Thyroid gland (tissue), 4 donors: ENCODE data around the gene C17orf107. TPM values are rescaled to one million over a fixed set of nuclear protein-coding genes. Genes with fewer than 3 reads are reported as not detected.
A peak's percentile ranks its signal among the peaks of the same experiment; 100 is the strongest.

ENCODE experiments used
- DNase-seq, 2 donors: peaks; one replicate each; pipeline ENCODE4 v3.0.0-alpha.2; 2019
- H3K27ac ChIP-seq, 3 donors: fragments of 200-600 bp; sonication (generic); 1 replicate in 2 of 3; 2 replicates in 1 of 3; pipeline ENCODE4 v1.5.1; 2016 to 2019; ENCODE audit warnings: mild to moderate bottlenecking in 1 of 3, moderate library complexity in 1 of 3
- H3K27me3 ChIP-seq: fragments of 200-600 bp; sonication (generic); one replicate; pipeline ENCODE4 v1.5.1; 2019
- H3K36me3 ChIP-seq, 2 donors: fragments of 200-600 bp; sonication (generic); one replicate each; pipeline ENCODE4 v1.5.1; 2016 to 2019
- H3K4me1 ChIP-seq, 2 donors: fragments of 200-600 bp; sonication (generic); one replicate each; pipeline ENCODE4 v1.5.1; 2017 to 2019
- H3K4me3 ChIP-seq, 3 donors: fragments of 200-600 bp; sonication (generic); replicated peaks in 1 of 3; 1 replicate in 2 of 3; 2 replicates in 1 of 3; pipeline ENCODE4 v1.5.1; 2016; ENCODE audit warnings: mild to moderate bottlenecking in 1 of 3
- H3K9me3 ChIP-seq: fragments of 200-600 bp; sonication (generic); one replicate; pipeline ENCODE4 v1.5.1; 2017
- POLR2A ChIP-seq, 2 donors: fragments of 450-650 bp; IDR thresholded peaks; one replicate each; pipeline ENCODE4 v1.6.1; 2017; ENCODE audit warnings: antibody characterized with exemption in 2 of 2, mild to moderate bottlenecking in 2 of 2, moderate library complexity in 1 of 2
- WGBS, 2 donors: methylation state at CpG; one replicate each; pipeline ENCODE4 v1.1.5; 2017; 5-methylcytosine and 5-hydroxymethylcytosine counted together
- intact Hi-C: fragments of 100-400 bp; cut with DNase I; formaldehyde crosslinking; loops from one replicate; pipeline ENCODE4 v1.15.1; 2023
- total RNA-seq, 4 donors: library from RNA; depleted of rRNA; stranded (reverse); fragments of >200 nt; gene quantifications; one replicate each; pipeline ENCODE4 v1.2.3, GENCODE V29; 2016
- TF ChIP-seq, protein P1 (sequence below), 6 experiments: fragments of 200-600 bp in 3 of 6; fragments of 450-650 bp in 3 of 6; sonication (generic) in 3 of 6; IDR thresholded peaks; one replicate each; pipeline ENCODE4 v1.5.1; 2016 to 2019; ENCODE audit warnings: antibody characterized with exemption in 6 of 6, mild to moderate bottlenecking in 2 of 6, inconsistent platforms in 1 of 6, moderate library complexity in 1 of 6

Gene C17orf107
- total RNA-seq, 4 donors from 2014 or later = 0.33 to 1.9 (median 1.3) TPM

DNA sequence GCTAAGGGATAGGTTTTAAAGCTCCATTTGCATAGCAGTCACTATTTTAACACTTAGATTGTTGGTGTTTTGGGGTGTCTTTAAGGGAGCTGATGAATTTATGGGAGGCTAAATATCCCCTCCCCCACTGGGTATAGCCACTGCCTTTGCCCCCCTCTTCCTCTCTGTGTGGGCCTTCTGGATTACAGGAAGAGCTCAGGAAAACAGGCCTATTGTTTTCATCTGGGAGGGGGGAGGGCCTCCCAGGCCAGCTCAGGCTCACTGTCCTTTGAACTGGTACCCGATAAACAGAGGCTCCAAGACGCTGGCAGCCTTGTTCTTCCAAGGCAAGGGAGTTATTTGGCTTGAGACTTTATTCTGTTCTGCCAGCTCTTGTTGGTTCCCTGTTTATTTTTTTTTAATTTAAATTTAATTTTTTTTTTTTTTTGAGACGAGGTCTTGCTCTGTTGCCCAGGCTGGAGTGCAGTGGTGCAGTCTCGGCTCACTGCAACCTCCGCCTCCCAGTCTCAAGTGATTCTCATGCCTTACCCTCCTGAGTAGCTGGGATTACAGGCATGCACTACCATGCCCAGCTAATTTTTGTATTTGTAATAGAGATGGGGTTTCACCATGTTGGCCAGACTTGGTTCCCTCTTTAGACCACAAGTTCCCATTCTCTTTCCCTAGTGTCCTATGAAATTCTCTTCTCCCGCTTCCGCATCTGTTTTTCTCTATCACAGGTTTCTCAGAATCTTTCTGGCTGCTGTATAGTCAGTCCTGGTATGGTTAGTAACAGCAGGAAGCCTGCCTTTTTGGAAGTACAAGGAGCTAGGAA, 41.1 kb upstream of the C17orf107 start:
- Histone ChIP-seq H3K4me3 (no peak overlapping the region), H3K9me3 (no peaks in the 10 kb centered on the region), H3K27me3 (no peaks in the 10 kb centered on the region), H3K4me1 (peaks cover 22 to 47% of the 10 kb centered on the region in 2 donors), H3K36me3 (no peaks in the 10 kb centered on the region), H3K27ac (peak overlapping the region in 2 of 3 donors; percentile 56 to 63)
- peak; percentile 40 to 45 for DNase-seq
- TF ChIP-seq POLR2A (IDR thresholded peaks at IDR 0.05) = no peak
- TF ChIP-seq, protein P1, sequence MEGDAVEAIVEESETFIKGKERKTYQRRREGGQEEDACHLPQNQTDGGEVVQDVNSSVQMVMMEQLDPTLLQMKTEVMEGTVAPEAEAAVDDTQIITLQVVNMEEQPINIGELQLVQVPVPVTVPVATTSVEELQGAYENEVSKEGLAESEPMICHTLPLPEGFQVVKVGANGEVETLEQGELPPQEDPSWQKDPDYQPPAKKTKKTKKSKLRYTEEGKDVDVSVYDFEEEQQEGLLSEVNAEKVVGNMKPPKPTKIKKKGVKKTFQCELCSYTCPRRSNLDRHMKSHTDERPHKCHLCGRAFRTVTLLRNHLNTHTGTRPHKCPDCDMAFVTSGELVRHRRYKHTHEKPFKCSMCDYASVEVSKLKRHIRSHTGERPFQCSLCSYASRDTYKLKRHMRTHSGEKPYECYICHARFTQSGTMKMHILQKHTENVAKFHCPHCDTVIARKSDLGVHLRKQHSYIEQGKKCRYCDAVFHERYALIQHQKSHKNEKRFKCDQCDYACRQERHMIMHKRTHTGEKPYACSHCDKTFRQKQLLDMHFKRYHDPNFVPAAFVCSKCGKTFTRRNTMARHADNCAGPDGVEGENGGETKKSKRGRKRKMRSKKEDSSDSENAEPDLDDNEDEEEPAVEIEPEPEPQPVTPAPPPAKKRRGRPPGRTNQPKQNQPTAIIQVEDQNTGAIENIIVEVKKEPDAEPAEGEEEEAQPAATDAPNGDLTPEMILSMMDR (IDR thresholded peaks at IDR 0.05) = no peak
- intact Hi-C loops = no loop called here
- WGBS, 2 donors = 39 to 49% methylated on average over 7 of the region's 7 CpGs

DNA sequence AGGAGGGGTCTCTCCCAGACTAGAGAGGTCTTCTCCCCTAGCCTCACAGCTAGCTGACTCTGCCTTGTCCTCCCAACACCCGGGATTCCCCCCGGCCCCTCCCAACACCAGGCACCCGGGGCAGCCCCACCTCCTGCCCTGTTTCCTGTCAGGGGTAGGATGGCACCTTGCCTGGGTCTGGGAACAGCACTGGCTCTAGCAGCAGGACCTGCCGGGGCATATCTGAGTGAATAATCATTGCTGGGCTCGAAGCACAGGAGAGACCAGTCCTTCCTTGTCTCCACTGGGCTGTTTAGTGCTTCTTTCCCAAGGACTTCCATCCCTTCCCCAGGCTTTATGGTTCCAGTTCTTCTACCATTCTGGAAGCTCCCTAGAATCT, 40.5 kb upstream of the C17orf107 start:
- intact Hi-C loops = no loop called here
- DNase-seq = peak; percentile 67
- TF ChIP-seq, protein P1 (IDR thresholded peaks at IDR 0.05) = no peak
- no peaks in the 10 kb centered on the region for H3K9me3 ChIP-seq
- peak overlapping the region in 2 of 3 donors; percentile 56 to 63 for H3K27ac ChIP-seq
- H3K27me3 ChIP-seq = no peaks in the 10 kb centered on the region
- WGBS, 2 donors = 14 to 21% methylated on average over 5 of the region's 5 CpGs
- no peaks in the 10 kb centered on the region for H3K36me3 ChIP-seq
- H3K4me1 ChIP-seq = peaks cover 24 to 44% of the 10 kb centered on the region in 2 donors
- H3K4me3 ChIP-seq = no peak overlapping the region

DNA sequence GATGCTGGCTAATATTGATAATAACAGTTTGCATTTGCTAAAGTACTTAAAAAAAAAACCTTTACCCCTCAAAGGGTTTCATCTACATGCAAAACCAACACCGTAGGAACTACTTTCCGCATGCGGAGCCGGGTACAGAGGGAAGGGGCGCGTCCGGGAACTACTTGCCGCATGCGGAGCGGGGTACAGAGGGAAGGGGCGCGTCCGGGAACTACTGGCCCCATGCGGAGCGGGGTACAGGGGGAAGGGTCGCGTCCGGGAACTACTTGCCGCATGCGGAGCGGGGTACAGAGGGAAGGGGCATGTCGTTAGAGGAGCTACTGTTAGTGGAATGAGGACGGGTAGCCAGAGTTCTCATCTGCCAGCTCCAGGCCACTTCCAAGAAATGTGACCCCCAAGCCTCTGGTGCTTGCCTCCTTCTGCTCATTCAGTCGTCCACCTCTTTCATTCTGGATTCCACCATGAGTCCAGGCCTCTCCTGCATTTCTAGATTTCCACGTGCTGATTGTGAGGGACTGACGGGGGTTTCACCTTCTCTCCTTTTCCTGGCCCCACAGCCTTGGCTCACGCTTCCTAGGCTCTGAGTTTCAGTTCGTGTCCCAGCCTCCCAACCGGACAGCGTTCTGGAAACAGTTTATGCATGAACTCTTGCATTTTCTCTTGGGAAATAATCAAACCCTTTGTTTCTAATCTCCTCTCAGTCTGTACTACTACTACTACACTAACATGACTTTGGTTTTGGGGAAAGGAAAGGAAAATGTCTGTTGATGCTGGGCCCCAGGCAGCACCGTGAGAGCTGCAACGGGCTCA, 39.3 kb upstream of the C17orf107 start:
- 79 to 81% methylated on average over 32 of the region's 32 CpGs for WGBS, 2 donors
- DNase-seq = no peak
- no peaks in the 10 kb centered on the region for H3K27me3 ChIP-seq
- peaks cover 20 to 33% of the 10 kb centered on the region in 2 donors for H3K4me1 ChIP-seq
- no peaks in the 10 kb centered on the region for H3K9me3 ChIP-seq
- H3K27ac ChIP-seq = no peak overlapping the region
- TF ChIP-seq, protein P1 (IDR thresholded peaks at IDR 0.05) = no peak
- no peak for TF ChIP-seq POLR2A (IDR thresholded peaks at IDR 0.05)
- H3K4me3 ChIP-seq = no peak overlapping the region
- intact Hi-C loops = no loop called here
- no peaks in the 10 kb centered on the region for H3K36me3 ChIP-seq

DNA sequence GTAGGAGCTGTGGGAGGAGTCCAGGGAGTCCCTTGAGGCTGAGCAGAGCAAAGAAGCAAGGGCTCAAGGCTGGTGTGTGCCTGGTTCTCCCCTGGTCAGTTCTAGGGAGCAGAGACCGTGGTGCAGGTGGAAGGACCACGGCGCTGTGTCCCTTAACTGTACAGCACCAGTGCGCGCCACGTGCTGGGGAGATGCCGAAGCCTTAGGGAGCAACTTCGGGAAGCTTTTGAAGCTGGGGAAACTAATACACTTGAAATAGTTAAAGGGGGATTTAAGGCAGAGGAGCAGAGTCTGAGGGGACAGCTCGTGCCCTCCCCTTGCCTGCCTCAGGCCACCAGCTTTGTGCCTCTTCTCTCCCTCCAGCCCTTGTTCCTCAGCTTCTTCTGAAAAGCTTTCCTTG, 38.7 kb upstream of the C17orf107 start:
- intact Hi-C loops = no loop called here
- DNase-seq = no peak
- Histone ChIP-seq H3K4me3 (no peak overlapping the region), H3K36me3 (no peaks in the 10 kb centered on the region), H3K9me3 (no peaks in the 10 kb centered on the region), H3K4me1 (peaks cover 20 to 33% of the 10 kb centered on the region in 2 donors), H3K27ac (no peak overlapping the region), H3K27me3 (no peaks in the 10 kb centered on the region)
- 90 to 92% methylated on average over 9 of the region's 9 CpGs for WGBS, 2 donors
- no peak for TF ChIP-seq POLR2A (IDR thresholded peaks at IDR 0.05)
- TF ChIP-seq, protein P1 (IDR thresholded peaks at IDR 0.05) = no peak

DNA sequence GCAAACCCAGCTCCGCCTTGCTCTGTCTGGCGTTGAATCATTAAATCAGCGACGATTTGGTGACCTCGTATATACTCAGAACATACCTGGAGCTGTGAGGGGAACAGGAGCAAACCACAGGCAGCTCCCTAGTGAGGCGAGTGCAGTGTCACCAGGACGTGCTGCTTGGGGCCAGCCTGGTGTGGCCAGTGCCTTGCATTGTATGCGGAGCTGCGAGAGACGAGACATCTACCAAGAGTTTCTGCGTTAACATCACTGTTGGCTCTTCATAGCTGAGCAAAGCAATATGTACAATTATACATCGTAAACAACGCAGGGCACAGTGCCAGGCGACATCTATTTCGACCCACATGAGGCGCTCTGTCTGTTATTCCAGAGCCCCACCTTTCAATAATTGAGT, 38.3 kb upstream of the C17orf107 start:
- Histone ChIP-seq H3K9me3 (no peaks in the 10 kb centered on the region), H3K4me1 (peaks cover 20 to 31% of the 10 kb centered on the region in 2 donors), H3K4me3 (no peak overlapping the region), H3K36me3 (no peaks in the 10 kb centered on the region), H3K27ac (no peak overlapping the region), H3K27me3 (no peaks in the 10 kb centered on the region)
- DNase-seq = no peak
- TF ChIP-seq, protein P1 (IDR thresholded peaks at IDR 0.05) = no peak
- TF ChIP-seq POLR2A (IDR thresholded peaks at IDR 0.05) = no peak
- intact Hi-C loops = no loop called here
- 93 to 95% methylated on average over 16 of the region's 16 CpGs for WGBS, 2 donors
